Keratinocyte (primary cell): ENCODE data around the gene NLRP6. TPM values are rescaled to one million over a fixed set of nuclear protein-coding genes. Genes with fewer than 3 reads are reported as not detected.
A peak's percentile ranks its signal among the peaks of the same experiment; 100 is the strongest.

ENCODE experiments used
- DNase-seq: peaks from one replicate; pipeline ENCODE4 v3.0.0-alpha.2; 2011; ENCODE audit warnings: low read depth, missing footprints, low spot score
- FAIRE-seq: peaks from 2 replicates; lab custom pipeline; 2011; peaks lifted over from hg19 to GRCh38; lab: Jason Lieb, UNC
- H2AFZ ChIP-seq: 2 replicates; pipeline ENCODE4 v1.6.0; 2012; ENCODE audit warnings: low read length, control low read depth, inconsistent platforms; ENCODE audit not compliant: control insufficient read depth
- H3K27ac ChIP-seq: 2 replicates; pipeline ENCODE4 v1.5.1; 2011; ENCODE audit warnings: low read length; ENCODE audit not compliant: control insufficient read depth, insufficient read depth
- H3K27me3 ChIP-seq: 3 replicates; pipeline ENCODE4 v1.6.0; 2011; ENCODE audit warnings: low read length; ENCODE audit not compliant: control insufficient read depth, insufficient read depth; ENCODE audit errors: extremely low read depth
- H3K36me3 ChIP-seq, 2 experiments: 2 replicates in 1 of 2; 3 replicates in 1 of 2; pipeline ENCODE4 v1.5.1; 2011; ENCODE audit warnings: low read length in 2 of 2, mild to moderate bottlenecking in 1 of 2; ENCODE audit not compliant: control insufficient read depth in 2 of 2, insufficient read depth in 2 of 2; ENCODE audit errors: extremely low read depth in 1 of 2
- H3K4me1 ChIP-seq: 3 replicates; pipeline ENCODE4 v1.5.1; 2011; ENCODE audit warnings: low read length; ENCODE audit not compliant: control insufficient read depth, insufficient read depth; ENCODE audit errors: extremely low read depth
- H3K4me2 ChIP-seq: 3 replicates; pipeline ENCODE4 v1.6.0; 2011; ENCODE audit warnings: low read depth, low read length; ENCODE audit not compliant: control insufficient read depth, insufficient read depth; ENCODE audit errors: extremely low read depth
- H3K4me3 ChIP-seq, 3 experiments: fragments of 200-600 bp in 1 of 3; sonication (generic) in 1 of 3; 2 replicates in 2 of 3; 3 replicates in 1 of 3; pipeline ENCODE4 v1.5.1; 2011 to 2016; ENCODE audit warnings: low read length in 3 of 3, mild to moderate bottlenecking in 3 of 3, control low read depth in 2 of 3, inconsistent platforms in 1 of 3, low read depth in 1 of 3, mixed read lengths in 1 of 3, mixed run types in 1 of 3, moderate library complexity in 1 of 3; ENCODE audit not compliant: control insufficient read depth in 2 of 3, insufficient read depth in 2 of 3; ENCODE audit errors: extremely low read depth in 1 of 3
- H3K79me2 ChIP-seq: 2 replicates; pipeline ENCODE4 v1.6.0; 2012; ENCODE audit warnings: low read length; ENCODE audit not compliant: control insufficient read depth, insufficient read depth
- H3K9ac ChIP-seq: 3 replicates; pipeline ENCODE4 v1.6.0; 2011; ENCODE audit warnings: low read length; ENCODE audit not compliant: control insufficient read depth, insufficient read depth; ENCODE audit errors: extremely low read depth
- H3K9me1 ChIP-seq: 3 replicates; pipeline ENCODE4 v1.6.0; 2011; ENCODE audit warnings: low read length; ENCODE audit not compliant: control insufficient read depth, insufficient read depth; ENCODE audit errors: extremely low read depth
- H3K9me3 ChIP-seq: 2 replicates; pipeline ENCODE4 v1.5.1; 2012; ENCODE audit warnings: low read depth, low read length; ENCODE audit not compliant: control insufficient read depth
- H4K20me1 ChIP-seq: 3 replicates; pipeline ENCODE4 v1.6.0; 2011; ENCODE audit warnings: low read length; ENCODE audit not compliant: control insufficient read depth, insufficient read depth; ENCODE audit errors: extremely low read depth
- CTCF ChIP-seq, 3 experiments: IDR thresholded peaks in 1 of 3; conservative IDR thresholded peaks in 1 of 3; optimal IDR thresholded peaks in 1 of 3; 2 replicates in 2 of 3; 3 replicates in 1 of 3; pipeline versions ENCODE3 to v1.5.1; 2011; ENCODE audit warnings: low read length in 3 of 3, mild to moderate bottlenecking in 3 of 3, moderate library complexity in 2 of 3, control low read depth in 1 of 3, inconsistent platforms in 1 of 3; ENCODE audit not compliant: insufficient read depth in 2 of 3; ENCODE audit errors: extremely low read depth in 1 of 3
- EZH2 ChIP-seq: IDR thresholded peaks from one replicate; pipeline ENCODE4 v1.6.1; 2012; ENCODE audit warnings: inconsistent platforms, mild to moderate bottlenecking, low read length, moderate library complexity
- dilution Hi-C: fragments of 300-500 bp; cut with MboI; formaldehyde crosslinking; loops from one replicate; pipeline ENCODE4 v1.7.0; 2020; ENCODE audit warnings: low sequenced_read_pairs; ENCODE audit not compliant: extremely low pct_ligation_motif_present
- polyA plus RNA-seq, 5 experiments: library from polyadenylated mRNA; depleted of rRNA in 3 of 5; stranded (reverse) in 3 of 5; stranded (forward) in 1 of 5; unstranded in 1 of 5; fragments of >200 nt; gene quantifications; 1 replicate in 1 of 5; 2 replicates in 3 of 5; 3 replicates in 1 of 5; pipeline versions ENCODE4 v1.2.1 to v1.2.3, GENCODE V29; 2011 to 2012; ENCODE audit warnings: missing spikeins in 2 of 5, low read depth in 1 of 5, low replicate concordance in 1 of 5

NLRP6 gene
- polyA plus RNA-seq, 1 donor (not counting 4 experiments of a cell fraction or from before 2014, with no cell fraction given), result not detected

GRCh38 chr11:250274-250673, 27.9 kb upstream of the NLRP6 start:
- H4K20me1 ChIP-seq, result no peaks in the 10 kb centered on the region
- peaks cover 32 to 49% of the 10 kb centered on the region in 2 experiments for H3K36me3 ChIP-seq
- H3K27me3 ChIP-seq, result no peaks in the 10 kb centered on the region
- H3K9me3 ChIP-seq, result no peaks in the 10 kb centered on the region
- dilution Hi-C loops, result no loop called here
- H3K9me1 ChIP-seq, result no peaks in the 10 kb centered on the region
- TF ChIP-seq CTCF (optimal IDR thresholded peaks at IDR 0.05 in 1 of 3, IDR thresholded peaks at IDR 0.05 in 1 of 3, conservative IDR thresholded peaks at IDR 0.05 in 1 of 3; ENCODE audit: extremely low read depth in 1 of 3, insufficient read depth in 2 of 3, low read length in 3 of 3) (no peak), EZH2 (no peak)
- H3K9ac ChIP-seq, result no peak overlapping the region
- no peak for DNase-seq
- no peak overlapping the region for H3K4me3 ChIP-seq
- H2AFZ ChIP-seq, result no peak overlapping the region
- FAIRE-seq, result peak; percentile 67
- H3K27ac ChIP-seq, result no peak overlapping the region
- H3K4me2 ChIP-seq, result no peak overlapping the region
- peaks cover 1% of the 10 kb centered on the region for H3K79me2 ChIP-seq
- no peaks in the 10 kb centered on the region for H3K4me1 ChIP-seq

GRCh38 chr11:250740-251299, 27.4 kb upstream of the NLRP6 start:
- Histone ChIP-seq H3K27me3 (no peaks in the 10 kb centered on the region), H3K79me2 (no peaks in the 10 kb centered on the region), H3K4me3 (no peak overlapping the region), H3K9me3 (no peaks in the 10 kb centered on the region), H3K4me2 (no peak overlapping the region), H3K36me3 (peaks cover 29 to 44% of the 10 kb centered on the region in 2 experiments), H2AFZ (no peak overlapping the region), H3K9me1 (no peaks in the 10 kb centered on the region), H3K4me1 (no peaks in the 10 kb centered on the region), H3K27ac (no peak overlapping the region), H4K20me1 (no peaks in the 10 kb centered on the region), H3K9ac (no peak overlapping the region)
- DNase-seq (no peak), FAIRE-seq (no peak)
- dilution Hi-C loops, result no loop called here
- TF ChIP-seq EZH2 (no peak), CTCF (optimal IDR thresholded peaks at IDR 0.05 in 1 of 3, IDR thresholded peaks at IDR 0.05 in 1 of 3, conservative IDR thresholded peaks at IDR 0.05 in 1 of 3; ENCODE audit: extremely low read depth in 1 of 3, insufficient read depth in 2 of 3, low read length in 3 of 3) (peak; percentile 57 to 77 (median 67))
